NCI-H2196 treated with DMSO at 0.1 percent for 48 hours (cell line): ENCODE data around the gene COL8A1.
"Not testable (repeated sequence)": the region's sequence is repeated elsewhere in the genome, so short reads cannot be mapped to it uniquely, and the experiment has no call there.

Source experiments
- DNase-seq: peaks from one replicate; lab custom pipeline; 2025; ENCODE audit not compliant: unreplicated experiment; lab: John Stamatoyannopoulos, UW

COL8A1 gene

GRCh38 chr3:99702953-99703943 is 64.9 kb downstream of the COL8A1 start:
- DNase-seq = no peak

GRCh38 chr3:99704417-99704816 is 66.0 kb downstream of the COL8A1 start:
- no peak for DNase-seq

- DNase-seq = no peak
Observed at GRCh38 chr3:99706410-99706809, 68.0 kb downstream of the COL8A1 start.

GRCh38 chr3:99708207-99708745 is 69.9 kb downstream of the COL8A1 start:
- no peak for DNase-seq

- DNase-seq = no peak
Observed at GRCh38 chr3:99709686-99710085, 71.3 kb downstream of the COL8A1 start.

GRCh38 chr3:99710094-99710493 is 71.7 kb downstream of the COL8A1 start:
- DNase-seq = no peak

GRCh38 chr3:99711351-99711750 is 73.0 kb downstream of the COL8A1 start:
- DNase-seq = no peak

- DNase-seq = no peak
Observed at GRCh38 chr3:99712291-99712954, 74.0 kb downstream of the COL8A1 start.

- DNase-seq = no peak
Observed at GRCh38 chr3:99713440-99713839, 75.0 kb downstream of the COL8A1 start.

GRCh38 chr3:99714146-99714545 is 75.8 kb downstream of the COL8A1 start:
- DNase-seq = no peak

GRCh38 chr3:99714575-99714974 is 76.2 kb downstream of the COL8A1 start:
- DNase-seq = no peak

GRCh38 chr3:99716463-99716995 is 78.1 kb downstream of the COL8A1 start:
- no peak for DNase-seq

GRCh38 chr3:99720985-99721632 is 82.7 kb downstream of the COL8A1 start:
- no peak for DNase-seq

GRCh38 chr3:99721633-99722007 is 83.2 kb downstream of the COL8A1 start:
- DNase-seq = no peak

GRCh38 chr3:99724276-99724675 is 85.9 kb downstream of the COL8A1 start:
- DNase-seq = no peak

GRCh38 chr3:99730870-99731269 is 92.5 kb downstream of the COL8A1 start:
- no peak for DNase-seq

- no peak for DNase-seq
Observed at GRCh38 chr3:99731499-99731898, 93.1 kb downstream of the COL8A1 start.

- DNase-seq = not testable (repeated sequence)
Observed at GRCh38 chr3:99740371-99740770, 102.0 kb downstream of the COL8A1 start.

- no peak for DNase-seq
Observed at GRCh38 chr3:99741588-99741987, 103.2 kb downstream of the COL8A1 start.

GRCh38 chr3:99747915-99748314 is 109.5 kb downstream of the COL8A1 start:
- no peak for DNase-seq

GRCh38 chr3:99751649-99752048 is 113.3 kb downstream of the COL8A1 start:
- no peak for DNase-seq
